GM18907 (cell line): ENCODE data around the gene PBX3.
A peak's percentile ranks its signal among the peaks of the same experiment; 100 is the strongest.

ENCODE experiments used
- ATAC-seq: cut with Tn5 transposase; IDR thresholded peaks from one replicate; pipeline ENCODE4 v1.9.1; 2021; ENCODE audit warnings: mild to moderate bottlenecking, moderate library complexity; ENCODE audit not compliant: unreplicated experiment

Gene PBX3

GRCh38 chr9:125861405-125862058 lies 114.4 kb downstream of the PBX3 start:
- ATAC-seq, result no peak

- no peak for ATAC-seq
Measured at GRCh38 chr9:125863923-125864322, 116.8 kb downstream of the PBX3 start.

- ATAC-seq, result no peak
Measured at GRCh38 chr9:125867751-125868415, 120.7 kb downstream of the PBX3 start.

GRCh38 chr9:125878164-125878631 lies 131.0 kb downstream of the PBX3 start:
- ATAC-seq, result no peak

- no peak for ATAC-seq
Measured at GRCh38 chr9:125881042-125881441, 133.9 kb downstream of the PBX3 start.

GRCh38 chr9:125883565-125884217 lies 136.5 kb downstream of the PBX3 start:
- ATAC-seq, result no peak

GRCh38 chr9:125884218-125884595 lies 137.0 kb downstream of the PBX3 start:
- no peak for ATAC-seq

GRCh38 chr9:125885405-125886034 lies 138.3 kb downstream of the PBX3 start:
- ATAC-seq, result no peak

GRCh38 chr9:125886365-125886764 lies 139.2 kb downstream of the PBX3 start:
- no peak for ATAC-seq

- ATAC-seq, result no peak
Measured at GRCh38 chr9:125887172-125887571, 140.0 kb downstream of the PBX3 start.

- no peak for ATAC-seq
Measured at GRCh38 chr9:125888211-125888610, 141.0 kb downstream of the PBX3 start.

- ATAC-seq, result peak; percentile 26
Measured at GRCh38 chr9:125889112-125889475, 141.9 kb downstream of the PBX3 start.

- ATAC-seq, result peak; percentile 54
Measured at GRCh38 chr9:125889476-125890419, 142.6 kb downstream of the PBX3 start.

- no peak for ATAC-seq
Measured at GRCh38 chr9:125890826-125891225, 143.7 kb downstream of the PBX3 start.

GRCh38 chr9:125893277-125893676 lies 146.1 kb downstream of the PBX3 start:
- ATAC-seq, result no peak

GRCh38 chr9:125894566-125894965 lies 147.4 kb downstream of the PBX3 start:
- no peak for ATAC-seq

- no peak for ATAC-seq
Measured at GRCh38 chr9:125896404-125896803, 149.2 kb downstream of the PBX3 start.

GRCh38 chr9:125896964-125897363 lies 149.8 kb downstream of the PBX3 start:
- no peak for ATAC-seq

- no peak for ATAC-seq
Measured at GRCh38 chr9:125897481-125897880, 150.3 kb downstream of the PBX3 start.

- no peak for ATAC-seq
Measured at GRCh38 chr9:125902214-125902613, 155.0 kb downstream of the PBX3 start.
